HepG2 (cell line): Measurements from ENCODE around the gene CEP20. TPM values are rescaled to one million over a fixed set of nuclear protein-coding genes. Genes with fewer than 3 reads are reported as not detected.
A peak's percentile ranks its signal among the peaks of the same experiment; 100 is the strongest.

ENCODE experiments used
- DPF2 ChIP-seq: sonication (generic); formaldehyde crosslinking; IDR thresholded peaks from 2 replicates; pipeline ENCODE4 v1.4.0; 2020; ENCODE audit warnings: mild to moderate bottlenecking, low read depth, missing genetic modification reagents, borderline replicate concordance
- FLYWCH1 ChIP-seq: sonication (generic); formaldehyde crosslinking; IDR thresholded peaks from 2 replicates; pipeline ENCODE4 v1.8.1; 2023; ENCODE audit warnings: mild to moderate bottlenecking, missing genetic modification reagents
- HHEX ChIP-seq: IDR thresholded peaks from 2 replicates; pipeline ENCODE4 v1.6.1; 2016; ENCODE audit warnings: control low read depth
- HMGA1 ChIP-seq: sonication (generic); formaldehyde crosslinking; conservative IDR thresholded peaks from 2 replicates; pipeline ENCODE4 v1.4.0; 2020; ENCODE audit warnings: missing genetic modification reagents
- HNRNPL ChIP-seq: fragments of 200-400 bp; formaldehyde crosslinking; IDR thresholded peaks from 2 replicates; pipeline ENCODE4 v1.6.1; 2017; ENCODE audit warnings: mild to moderate bottlenecking, low read depth, low read length
- HOXD1 ChIP-seq: sonication (generic); formaldehyde crosslinking; IDR thresholded peaks from 2 replicates; pipeline ENCODE4 v1.5.0; 2020; ENCODE audit warnings: missing genetic modification reagents
- KLF13 ChIP-seq: sonication (generic); formaldehyde crosslinking; IDR thresholded peaks from 2 replicates; pipeline ENCODE4 v1.4.0; 2020; ENCODE audit warnings: mild to moderate bottlenecking, missing genetic modification reagents
- MAZ ChIP-seq, 2 experiments: sonication (generic) in 1 of 2; formaldehyde crosslinking in 1 of 2; IDR thresholded peaks; 2 replicates each; pipeline versions ENCODE4 v1.5.0 to v1.6.1; 2012 to 2020; ENCODE audit warnings: low read depth in 2 of 2, mild to moderate bottlenecking in 2 of 2, borderline replicate concordance in 1 of 2, improper control_type of control experiment in 1 of 2, low read length in 1 of 2, missing genetic modification reagents in 1 of 2, moderate library complexity in 1 of 2
- NFYB ChIP-seq: sonication (generic); formaldehyde crosslinking; IDR thresholded peaks from 2 replicates; pipeline ENCODE4 v1.4.0; 2020; ENCODE audit warnings: missing genetic modification reagents
- NR2C2 ChIP-seq: sonication (generic); formaldehyde crosslinking; IDR thresholded peaks from 2 replicates; pipeline ENCODE4 v1.4.0; 2020; ENCODE audit warnings: missing genetic modification reagents, mild to moderate bottlenecking, moderate library complexity, borderline replicate concordance
- NRL ChIP-seq: sonication (generic); formaldehyde crosslinking; IDR thresholded peaks from 2 replicates; pipeline ENCODE4 v1.5.0; 2020; ENCODE audit warnings: missing genetic modification reagents, mild to moderate bottlenecking, moderate library complexity, borderline replicate concordance
- PHF21A ChIP-seq: sonication (generic); formaldehyde crosslinking; IDR thresholded peaks from 2 replicates; pipeline ENCODE4 v1.5.0; 2020; ENCODE audit warnings: mild to moderate bottlenecking, missing genetic modification reagents
- SP1 ChIP-seq, 2 experiments: fragments of 450-650 bp in 1 of 2; sonication (generic) in 1 of 2; formaldehyde crosslinking in 1 of 2; IDR thresholded peaks; 2 replicates each; pipeline versions ENCODE4 v1.4.0 to v1.6.1; 2016 to 2020; ENCODE audit warnings: missing genetic modification reagents in 1 of 2
- SP140L ChIP-seq: sonication (generic); formaldehyde crosslinking; IDR thresholded peaks from 2 replicates; pipeline ENCODE4 v1.4.0; 2020; ENCODE audit warnings: missing genetic modification reagents, borderline replicate concordance
- TBP ChIP-seq: sonication (generic); formaldehyde crosslinking; IDR thresholded peaks from 2 replicates; pipeline ENCODE4 v1.5.0; 2020; ENCODE audit warnings: missing genetic modification reagents
- TMF1 ChIP-seq: sonication (generic); formaldehyde crosslinking; IDR thresholded peaks from 2 replicates; pipeline ENCODE4 v1.8.1; 2022; ENCODE audit warnings: low read depth, missing genetic modification reagents
- ZEB1 ChIP-seq: IDR thresholded peaks from 2 replicates; pipeline ENCODE4 v1.6.1; 2012; ENCODE audit warnings: mild to moderate bottlenecking, low read depth, inconsistent platforms; ENCODE audit not compliant: insufficient replicate concordance
- ZIK1 ChIP-seq: sonication (generic); formaldehyde crosslinking; IDR thresholded peaks from 2 replicates; pipeline ENCODE4 v1.5.0; 2020; ENCODE audit warnings: mild to moderate bottlenecking, low read depth, missing genetic modification reagents, borderline replicate concordance
- ZNF296 ChIP-seq: sonication (generic); formaldehyde crosslinking; conservative IDR thresholded peaks from 2 replicates; pipeline ENCODE4 v1.5.0; 2020; ENCODE audit warnings: mild to moderate bottlenecking, missing genetic modification reagents
- ZNF570 ChIP-seq: sonication (generic); formaldehyde crosslinking; IDR thresholded peaks from 2 replicates; pipeline ENCODE4 v1.4.0; 2020; ENCODE audit warnings: mild to moderate bottlenecking, missing genetic modification reagents, borderline replicate concordance
- ZNF577 ChIP-seq: sonication (generic); formaldehyde crosslinking; IDR thresholded peaks from 2 replicates; pipeline ENCODE4 v1.4.0; 2020; ENCODE audit warnings: mild to moderate bottlenecking, low read depth, missing genetic modification reagents, borderline replicate concordance
- ZNF614 ChIP-seq: IDR thresholded peaks from 2 replicates; pipeline ENCODE4 v1.6.1; 2018; ENCODE audit warnings: missing biosample characterization, missing genetic modification reagents, inconsistent platforms, borderline replicate concordance
- ZNF616 ChIP-seq: sonication (generic); formaldehyde crosslinking; IDR thresholded peaks from 2 replicates; pipeline ENCODE4 v1.5.0; 2020; ENCODE audit warnings: low read depth, mild to moderate bottlenecking, missing genetic modification reagents
- ZNF619 ChIP-seq: sonication (generic); formaldehyde crosslinking; IDR thresholded peaks from 2 replicates; pipeline ENCODE4 v1.4.0; 2020; ENCODE audit warnings: mild to moderate bottlenecking, missing genetic modification reagents
- ZNF703 ChIP-seq: sonication (generic); formaldehyde crosslinking; IDR thresholded peaks from 2 replicates; pipeline ENCODE4 v1.5.1; 2020; ENCODE audit warnings: missing genetic modification reagents, mild to moderate bottlenecking, moderate library complexity, borderline replicate concordance
- ZNF841 ChIP-seq: sonication (generic); formaldehyde crosslinking; IDR thresholded peaks from 2 replicates; pipeline ENCODE4 v1.8.1; 2023; ENCODE audit warnings: missing genetic modification reagents, borderline replicate concordance
- polyA plus RNA-seq, 8 experiments: library from polyadenylated mRNA; depleted of rRNA in 3 of 8; stranded (reverse) in 7 of 8; unstranded in 1 of 8; fragments of >200 nt; fragmentation: Illumina TruSeq in 4 of 8; extraction: Trizol in 4 of 8; gene quantifications; 2 replicates each; pipeline versions ENCODE4 v1.2.1 to v1.2.3, GENCODE V29; 2011 to 2016; ENCODE audit warnings: low read depth in 4 of 8, missing spikeins in 1 of 8, mixed read lengths in 1 of 8; ENCODE audit not compliant: insufficient read depth in 1 of 8
- total RNA-seq, 5 experiments: library from RNA; depleted of rRNA; stranded (reverse); fragments of >200 nt; fragmentation: Illumina TruSeq; extraction: Trizol; gene quantifications; 2 replicates each; pipeline ENCODE4 v1.2.3, GENCODE V29; 2016; ENCODE audit warnings: low read depth in 1 of 5
- TF ChIP-seq, protein P1 (sequence below): sonication (generic); formaldehyde crosslinking; IDR thresholded peaks from 2 replicates; pipeline ENCODE4 v1.4.0; 2020; ENCODE audit warnings: missing genetic modification reagents; ENCODE audit errors: not compliant biosample characterization
- TF ChIP-seq, protein P2 (sequence below): sonication (generic); formaldehyde crosslinking; IDR thresholded peaks from 2 replicates; pipeline ENCODE4 v1.5.0; 2020; ENCODE audit warnings: missing genetic modification reagents, mild to moderate bottlenecking, borderline replicate concordance
- TF ChIP-seq, protein P3 (sequence below): sonication (generic); formaldehyde crosslinking; IDR thresholded peaks from 2 replicates; pipeline ENCODE4 v1.8.0; 2022; ENCODE audit warnings: mild to moderate bottlenecking, missing genetic modification reagents, moderate library complexity

Gene CEP20
- total and polyA plus RNA-seq, 2 of the 13 experiments (the other 11 are each of a cell fraction or from before 2014, with no cell fraction given): 53.0 to 54.1 TPM

DNA sequence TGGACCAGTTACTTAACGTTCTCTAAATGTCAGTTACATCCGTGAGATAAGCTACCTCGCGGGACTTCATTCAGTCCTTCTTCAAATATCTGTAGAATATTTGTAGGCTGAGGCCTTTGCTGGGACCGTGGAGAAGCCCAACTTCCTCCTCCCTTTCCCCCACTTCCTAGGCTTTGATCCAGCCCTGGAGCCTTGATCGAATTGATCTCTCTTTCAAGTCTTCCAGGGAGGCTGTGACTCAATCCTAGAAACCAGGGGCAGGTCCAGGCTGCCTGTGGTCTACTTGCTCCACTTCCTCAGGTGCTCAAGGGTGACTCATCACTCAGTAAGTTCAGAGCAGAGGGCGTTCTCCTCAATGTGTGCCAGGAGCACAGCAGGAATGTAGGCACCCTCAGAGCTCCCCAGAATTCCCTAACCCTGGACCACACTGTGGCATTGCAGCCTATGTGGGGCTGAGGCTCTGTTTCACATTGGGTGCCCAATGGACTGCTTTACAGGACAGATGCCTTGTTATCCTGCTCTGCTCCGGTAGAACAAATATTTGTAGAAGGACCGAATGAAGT lies 11.2 kb upstream of the CEP20 start (continued):
- TF ChIP-seq NR2C2 (CRISPR knock-in tag) (no peak), ZNF841 (no peak), ZNF619 (CRISPR knock-in tag) (no peak), ZNF296 (CRISPR knock-in tag) (no peak), NFYB (CRISPR knock-in tag) (no peak), SP1 (IDR thresholded peaks at IDR 0.05) (no peak), SP1 (CRISPR knock-in tag; IDR thresholded peaks at IDR 0.05) (no peak), HNRNPL (no peak), HOXD1 (no peak), DPF2 (peak; percentile 66; the same call in 1 of the 2 replicates), ZNF616 (no peak), ZNF577 (CRISPR knock-in tag) (no peak), ZNF703 (CRISPR knock-in tag) (no peak), ZNF614 (CRISPR knock-in tag) (peak; percentile 100), TMF1 (CRISPR knock-in tag) (no peak; the same call in 1 of the 2 replicates), PHF21A (CRISPR knock-in tag) (peak; percentile 58; the same call in 1 of the 2 replicates), ZNF570 (no peak), NRL (CRISPR knock-in tag) (no peak), HMGA1 (CRISPR knock-in tag) (no peak), KLF13 (CRISPR knock-in tag) (no peak), ZIK1 (no peak), MAZ (IDR thresholded peaks at IDR 0.05; ENCODE audit: borderline replicate concordance, low read depth, low read length) (no peak), MAZ (CRISPR knock-in tag; IDR thresholded peaks at IDR 0.05; ENCODE audit: low read depth) (no peak), FLYWCH1 (CRISPR knock-in tag) (no peak), SP140L (CRISPR knock-in tag) (no peak), HHEX (CRISPR knock-in tag) (no peak), ZEB1 (peak; percentile 67), TBP (no peak)
- TF ChIP-seq, protein P1, sequence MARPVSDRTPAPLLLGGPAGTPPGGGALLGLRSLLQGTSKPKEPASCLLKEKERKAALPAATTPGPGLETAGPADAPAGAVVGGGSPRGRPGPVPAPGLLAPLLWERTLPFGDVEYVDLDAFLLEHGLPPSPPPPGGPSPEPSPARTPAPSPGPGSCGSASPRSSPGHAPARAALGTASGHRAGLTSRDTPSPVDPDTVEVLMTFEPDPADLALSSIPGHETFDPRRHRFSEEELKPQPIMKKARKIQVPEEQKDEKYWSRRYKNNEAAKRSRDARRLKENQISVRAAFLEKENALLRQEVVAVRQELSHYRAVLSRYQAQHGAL (CRISPR knock-in tag): no peak
- TF ChIP-seq, protein P2, sequence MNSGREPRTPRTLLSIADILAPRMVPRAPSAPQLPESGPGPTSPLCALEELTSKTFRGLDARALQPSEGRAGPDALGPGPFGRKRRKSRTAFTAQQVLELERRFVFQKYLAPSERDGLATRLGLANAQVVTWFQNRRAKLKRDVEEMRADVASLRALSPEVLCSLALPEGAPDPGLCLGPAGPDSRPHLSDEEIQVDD: no peak
- TF ChIP-seq, protein P3, sequence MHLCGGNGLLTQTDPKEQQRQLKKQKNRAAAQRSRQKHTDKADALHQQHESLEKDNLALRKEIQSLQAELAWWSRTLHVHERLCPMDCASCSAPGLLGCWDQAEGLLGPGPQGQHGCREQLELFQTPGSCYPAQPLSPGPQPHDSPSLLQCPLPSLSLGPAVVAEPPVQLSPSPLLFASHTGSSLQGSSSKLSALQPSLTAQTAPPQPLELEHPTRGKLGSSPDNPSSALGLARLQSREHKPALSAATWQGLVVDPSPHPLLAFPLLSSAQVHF (CRISPR knock-in tag): no peak
